ENCODE measurements around the gene TSHZ2.
"Not testable (repeated sequence)": the region's sequence is repeated elsewhere in the genome, so short reads cannot be mapped to it uniquely, and the experiment has no call there.

The TSHZ2 gene

GRCh38 chr20:53535878-53536277 is 563.7 kb downstream of the TSHZ2 start:
- no peak for DNase-seq (ENCODE audit: low read depth in 2 of 2)
- H3K4me3 ChIP-seq (replicated peaks in 1 of 2; ENCODE audit: low read depth in 2 of 2, low read length in 2 of 2), result no peak overlapping the region
- TF ChIP-seq CTCF (IDR thresholded peaks at IDR 0.05; ENCODE audit: low read depth, low read length), result no peak

- not testable (repeated sequence) for DNase-seq (ENCODE audit: low read depth in 2 of 2); H3K4me3 ChIP-seq (replicated peaks in 1 of 2; ENCODE audit: low read depth in 2 of 2, low read length in 2 of 2)
These were observed 564.2 kb downstream of the TSHZ2 start for GRCh38 chr20:53536382-53536781.

- DNase-seq (ENCODE audit: low read depth in 2 of 2), result no peak
- no peak overlapping the region for H3K4me3 ChIP-seq (replicated peaks in 1 of 2; ENCODE audit: low read depth in 2 of 2, low read length in 2 of 2)
- no peak for TF ChIP-seq CTCF (IDR thresholded peaks at IDR 0.05; ENCODE audit: low read depth, low read length)
These were observed 567.4 kb downstream of the TSHZ2 start for GRCh38 chr20:53539516-53539915.

Data from cardiac fibroblast (primary cell).